ENCODE measurements around the gene PLAAT3. TPM values are rescaled to one million over a fixed set of nuclear protein-coding genes. Genes with fewer than 3 reads are reported as not detected.
"Not testable (repeated sequence)": the region's sequence is repeated elsewhere in the genome, so short reads cannot be mapped to it uniquely, and the experiment has no call there.

PLAAT3 gene
- total RNA-seq, 1 donor from 2014 or later = 70.3 TPM

GRCh38 chr11:63608353-63609345 is 5.6 kb downstream of the PLAAT3 start:
- ATAC-seq (no peak), DNase-seq (no peak)
- H3K4me3 ChIP-seq = no peak overlapping the region
- peaks cover 48% of the 10 kb centered on the region for H3K4me1 ChIP-seq
- H3K36me3 ChIP-seq = no peaks in the 10 kb centered on the region
- H3K27me3 ChIP-seq = no peaks in the 10 kb centered on the region
- intact Hi-C loops (cut with DNase I) = no loop called here
- no peak for TF ChIP-seq CTCF (IDR thresholded peaks at IDR 0.05)
- no peak overlapping the region for H3K27ac ChIP-seq
- no peaks in the 10 kb centered on the region for H3K9me3 ChIP-seq

DNA sequence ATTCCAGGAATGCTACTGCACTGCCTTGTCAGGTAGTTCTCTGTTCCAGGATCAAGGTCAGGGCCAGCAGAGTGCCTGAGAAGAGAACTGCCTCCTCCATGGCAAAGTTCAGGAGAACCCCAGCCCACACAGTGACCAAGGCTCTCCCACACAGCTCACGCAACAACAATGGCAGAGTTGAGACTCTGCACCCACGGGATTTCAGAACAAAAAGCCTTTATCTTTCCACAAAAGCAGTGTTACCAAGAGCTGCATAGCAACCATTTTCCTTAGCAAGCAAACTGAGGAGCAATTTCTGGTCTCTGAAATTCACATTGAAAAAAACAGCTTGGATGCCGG is 11.1 kb downstream of the PLAAT3 start:
- intact Hi-C loops (cut with DNase I) = no loop called here
- TF ChIP-seq CTCF (IDR thresholded peaks at IDR 0.05) = no peak
- DNase-seq (no peak), ATAC-seq (peak; percentile 84)
- peaks cover 4% of the 10 kb centered on the region for H3K4me1 ChIP-seq
- H3K27ac ChIP-seq = no peak overlapping the region
- no peaks in the 10 kb centered on the region for H3K9me3 ChIP-seq
- no peaks in the 10 kb centered on the region for H3K36me3 ChIP-seq
- H3K27me3 ChIP-seq = no peaks in the 10 kb centered on the region
- no peak overlapping the region for H3K4me3 ChIP-seq

- ATAC-seq; H3K9me3 ChIP-seq; H3K4me3 ChIP-seq; H3K36me3 ChIP-seq; H3K4me1 ChIP-seq; intact Hi-C loops (cut with DNase I); DNase-seq; H3K27ac ChIP-seq; H3K27me3 ChIP-seq: not testable (repeated sequence)
Observed at GRCh38 chr11:63602290-63603179, 11.7 kb downstream of the PLAAT3 start.

- Histone ChIP-seq H3K27ac (no peak overlapping the region), H3K9me3 (no peaks in the 10 kb centered on the region), H3K4me3 (no peak overlapping the region), H3K4me1 (peaks cover 4% of the 10 kb centered on the region), H3K36me3 (peaks cover 29% of the 10 kb centered on the region), H3K27me3 (no peaks in the 10 kb centered on the region)
- ATAC-seq = no peak
- TF ChIP-seq CTCF (IDR thresholded peaks at IDR 0.05) = no peak
- intact Hi-C loops (cut with DNase I) = no loop called here
- no peak for DNase-seq
Observed at GRCh38 chr11:63599211-63600122, 14.8 kb downstream of the PLAAT3 start.

GRCh38 chr11:63598556-63598955 is 15.7 kb downstream of the PLAAT3 start:
- TF ChIP-seq CTCF (IDR thresholded peaks at IDR 0.05) = no peak
- Histone ChIP-seq H3K27me3 (no peaks in the 10 kb centered on the region), H3K27ac (no peak overlapping the region), H3K4me3 (no peak overlapping the region), H3K4me1 (peaks cover 4% of the 10 kb centered on the region), H3K9me3 (no peaks in the 10 kb centered on the region), H3K36me3 (peaks cover 29% of the 10 kb centered on the region)
- DNase-seq = no peak
- ATAC-seq = peak; percentile 20
- intact Hi-C loops (cut with DNase I) = no loop called here

Data from upper lobe of right lung (tissue), 1 donor.